Psoas muscle (tissue), 8 donors: Measurements from ENCODE around the gene GREB1L. TPM values are rescaled to one million over a fixed set of nuclear protein-coding genes. Genes with fewer than 3 reads are reported as not detected.

Experiments used
- ATAC-seq, 4 donors: fragments of 200-7000 bp; cut with Tn5 transposase; one replicate each; pipeline ENCODE4 v1.9.1; 2020; ENCODE audit warnings: moderate library complexity in 3 of 4, mild to moderate bottlenecking in 2 of 4
- DNase-seq, 2 donors: peaks; one replicate each; pipeline ENCODE4 v3.0.0-alpha.2; 2020
- H3K27ac ChIP-seq: fragments of 200-600 bp; one replicate; pipeline ENCODE4 v1.8.0; 2022
- H3K27me3 ChIP-seq, 3 donors: fragments of 200-600 bp in 1 of 3; one replicate each; pipeline versions ENCODE4 v1.6.1 to v1.8.0; 2013 to 2022; ENCODE audit warnings: low read length in 2 of 3, mild to moderate bottlenecking in 2 of 3, moderate library complexity in 1 of 3; ENCODE audit not compliant: insufficient read depth in 3 of 3
- H3K36me3 ChIP-seq, 2 donors: fragments of 200-600 bp in 1 of 2; one replicate each; pipeline versions ENCODE4 v1.6.1 to v1.8.0; 2013 to 2022; ENCODE audit warnings: low read depth in 1 of 2, mild to moderate bottlenecking in 1 of 2, moderate library complexity in 1 of 2; ENCODE audit not compliant: insufficient read depth in 1 of 2
- H3K4me1 ChIP-seq: fragments of 200-600 bp; one replicate; pipeline ENCODE4 v1.8.0; 2022
- H3K4me3 ChIP-seq: fragments of 200-600 bp; one replicate; pipeline ENCODE4 v1.8.0; 2022; ENCODE audit warnings: mild to moderate bottlenecking
- H3K9me3 ChIP-seq: fragments of 200-600 bp; one replicate; pipeline ENCODE4 v1.8.0; 2022
- WGBS, 3 donors: extraction: QIAGEN DNeasy Blood & Tissue Kit; methylation state at CpG; one replicate each; pipeline versions ENCODE4 v1.1.6 to v1.1.7; 2013; 5-methylcytosine and 5-hydroxymethylcytosine counted together
- intact Hi-C, 2 donors: fragments of 100-400 bp; cut with DNase I; formaldehyde crosslinking; loops; one replicate each; pipeline versions ENCODE4 v1.11.0 to v1.14.2; 2022
- polyA plus RNA-seq, 3 donors: library from polyadenylated mRNA; stranded (reverse); fragments of 200-250 nt; gene quantifications; one replicate each; pipeline ENCODE4 v1.2.3, GENCODE V29; 2013
- total RNA-seq, 4 donors: library from RNA; stranded (reverse); fragmentation: NEBNext Ultra II Directional in 2 of 4; extraction: Animal tissue kit (Norgen Biotek cat#: 25700) in 2 of 4; gene quantifications; one replicate each; pipeline versions ENCODE4 v1.2.1 to v1.2.4, GENCODE V29; 2021 to 2023
- TF ChIP-seq, protein P1 (sequence below): fragments of 200-600 bp; IDR thresholded peaks from one replicate; pipeline ENCODE4 v1.8.0; 2022; ENCODE audit warnings: antibody characterized with exemption
- donor health status: healthy with polysubstance abuse.
- donor health status: DM: no; HTN: no; CAD: no; lungs with moderate emphysema.
- donor health status: Bipolar disorder and iron deficiency.
- donor health status: healthy.
- donor health status: DM: yes; HTN: yes; CAD: no.
- donor health status: DM: no; HTN: no; CAD: no.
- donor health status: DM: no; HTN: no; CAD: no.
- donor health status: DM: yes; HTN: yes; CAD: no.

The GREB1L gene
- total and polyA plus RNA-seq, 7 donors = 0.59 to 11.3 (median 8.9) TPM

DNA sequence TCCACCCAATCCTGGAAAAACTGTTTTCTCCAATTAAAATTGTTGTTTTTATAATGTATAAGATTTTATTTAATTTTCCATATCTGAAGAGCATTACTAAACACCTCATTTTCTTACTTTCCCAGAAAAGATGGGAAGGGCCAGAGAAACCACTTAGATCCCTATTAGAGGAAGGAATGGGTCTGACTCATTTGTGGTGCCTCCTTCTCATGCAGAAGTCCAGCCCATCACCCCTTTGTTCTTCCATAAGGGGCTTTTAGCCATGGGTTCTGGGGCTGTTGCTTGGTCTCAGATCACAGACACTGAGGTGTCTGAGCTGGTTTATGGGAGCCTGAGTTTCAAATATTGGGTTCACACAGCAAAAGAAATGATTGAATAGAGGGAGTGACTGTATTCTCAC, 206.3 kb downstream of the GREB1L start:
- Histone ChIP-seq H3K36me3 (peaks cover 0 to 9% of the 10 kb centered on the region in 2 donors), H3K4me1 (peaks cover 52% of the 10 kb centered on the region), H3K4me3 (peak overlapping the region; percentile 67), H3K27me3 (no peaks in the 10 kb centered on the region), H3K27ac (peak overlapping the region; percentile 85), H3K9me3 (no peaks in the 10 kb centered on the region)
- TF ChIP-seq, protein P1, sequence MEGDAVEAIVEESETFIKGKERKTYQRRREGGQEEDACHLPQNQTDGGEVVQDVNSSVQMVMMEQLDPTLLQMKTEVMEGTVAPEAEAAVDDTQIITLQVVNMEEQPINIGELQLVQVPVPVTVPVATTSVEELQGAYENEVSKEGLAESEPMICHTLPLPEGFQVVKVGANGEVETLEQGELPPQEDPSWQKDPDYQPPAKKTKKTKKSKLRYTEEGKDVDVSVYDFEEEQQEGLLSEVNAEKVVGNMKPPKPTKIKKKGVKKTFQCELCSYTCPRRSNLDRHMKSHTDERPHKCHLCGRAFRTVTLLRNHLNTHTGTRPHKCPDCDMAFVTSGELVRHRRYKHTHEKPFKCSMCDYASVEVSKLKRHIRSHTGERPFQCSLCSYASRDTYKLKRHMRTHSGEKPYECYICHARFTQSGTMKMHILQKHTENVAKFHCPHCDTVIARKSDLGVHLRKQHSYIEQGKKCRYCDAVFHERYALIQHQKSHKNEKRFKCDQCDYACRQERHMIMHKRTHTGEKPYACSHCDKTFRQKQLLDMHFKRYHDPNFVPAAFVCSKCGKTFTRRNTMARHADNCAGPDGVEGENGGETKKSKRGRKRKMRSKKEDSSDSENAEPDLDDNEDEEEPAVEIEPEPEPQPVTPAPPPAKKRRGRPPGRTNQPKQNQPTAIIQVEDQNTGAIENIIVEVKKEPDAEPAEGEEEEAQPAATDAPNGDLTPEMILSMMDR = no peak
- no peak for DNase-seq
- ATAC-seq = no peak
- intact Hi-C loops = loop anchor here in 1 of 2 donors (10.0 kb wide), 1 partner anchor 203 kb away; the partner anchor contains the start of gene GREB1L

DNA sequence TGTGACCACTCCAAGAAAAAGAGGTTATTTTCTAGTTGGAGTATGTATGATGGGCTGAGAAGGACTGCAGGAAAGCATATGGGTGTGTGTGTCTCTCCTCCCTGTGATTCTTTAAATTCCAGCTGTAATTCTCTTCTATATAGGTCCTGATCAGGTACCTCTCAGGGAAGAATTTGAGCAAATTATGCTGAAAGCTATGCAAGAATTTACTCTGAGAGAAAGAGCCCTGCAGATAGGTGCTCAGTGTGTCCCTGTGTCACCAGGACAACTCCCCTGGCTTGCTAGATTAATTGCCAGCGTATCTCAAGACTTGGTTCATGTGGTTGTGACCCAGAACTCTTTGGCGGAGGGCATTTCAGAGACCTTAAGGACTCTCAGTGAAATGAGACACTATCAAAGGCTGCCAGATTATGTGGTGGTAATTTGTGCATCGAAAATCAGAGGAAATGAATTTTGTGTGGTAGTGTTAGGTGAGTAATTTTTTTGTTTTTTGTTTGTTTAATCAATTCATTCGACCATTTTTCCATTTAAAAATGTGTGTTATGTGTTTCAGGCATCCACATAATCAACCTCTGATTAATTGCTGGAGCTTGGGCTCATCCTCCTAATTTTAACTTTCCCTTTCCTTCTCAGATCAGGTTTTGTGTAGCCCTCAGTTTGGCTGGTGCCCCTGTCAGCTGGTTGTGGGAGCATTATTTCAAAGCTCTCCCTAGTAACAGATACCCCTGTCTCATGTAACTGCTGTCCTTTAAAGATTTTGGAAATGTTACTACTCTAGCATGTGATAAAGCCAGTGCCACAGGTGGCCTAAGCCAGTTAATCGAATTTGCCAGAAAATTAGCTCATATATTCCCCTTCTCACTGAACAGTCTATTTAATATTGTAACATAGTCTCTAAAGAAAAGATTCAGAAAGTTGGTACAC, 207.6 kb downstream of the GREB1L start:
- peak overlapping the region; percentile 85 for H3K27ac ChIP-seq

DNA sequence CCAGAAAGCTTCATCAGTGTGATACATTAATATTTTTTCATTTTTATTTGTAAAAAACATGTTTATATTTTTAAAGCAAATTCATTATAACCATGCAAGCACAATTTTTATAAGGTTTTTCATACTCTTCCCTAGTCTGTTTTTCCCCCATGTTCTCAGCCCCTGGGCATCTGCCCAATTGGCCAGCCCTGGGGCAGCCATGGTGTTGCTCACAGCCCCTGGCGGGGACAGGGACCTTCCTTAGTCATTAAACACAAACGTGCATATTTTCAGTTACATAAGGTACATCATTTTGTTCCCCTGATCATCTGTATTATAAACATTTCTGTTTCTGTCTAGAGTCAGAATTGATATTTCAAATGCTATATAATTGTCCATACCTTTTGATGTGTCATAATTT, 208.5 kb downstream of the GREB1L start:
- Histone ChIP-seq H3K4me3 (peak overlapping the region; percentile 67), H3K9me3 (no peaks in the 10 kb centered on the region), H3K27ac (peak overlapping the region; percentile 85), H3K27me3 (no peaks in the 10 kb centered on the region), H3K4me1 (peaks cover 43% of the 10 kb centered on the region), H3K36me3 (no peaks in the 10 kb centered on the region)
- DNase-seq = peak in 1 of 2 donors; percentile 74
- TF ChIP-seq, protein P1 = no peak
- ATAC-seq = peak; percentile 49 to 75 (median 58)
- 14 to 42% (median 31%) methylated on average over 2 of the region's 2 CpGs for WGBS, 3 donors
- intact Hi-C loops = loop anchor here in 1 of 2 donors (2.0 to 10.0 kb wide), 2 partner anchors 34 to 374 kb away; no protein-coding TSS in a partner anchor

More for the DNA sequence above, 207.6 kb downstream of the GREB1L start:
- peak; percentile 68 to 84 (median 74) for ATAC-seq
- Histone ChIP-seq H3K27me3 (no peaks in the 10 kb centered on the region), H3K36me3 (peaks cover 0 to 4% of the 10 kb centered on the region in 2 donors), H3K4me3 (peak overlapping the region; percentile 67), H3K4me1 (peaks cover 49% of the 10 kb centered on the region), H3K9me3 (no peaks in the 10 kb centered on the region)
- WGBS, 3 donors = 20 to 36% (median 23%) methylated on average over 5 of the region's 5 CpGs
- TF ChIP-seq, protein P1 = no peak
- DNase-seq = peak; percentile 37 to 68
- intact Hi-C loops = loop anchor here in 1 of 2 donors (2.0 to 10.0 kb wide), 3 partner anchors 35 to 375 kb away; partner anchors contain the start of gene GREB1L

DNA sequence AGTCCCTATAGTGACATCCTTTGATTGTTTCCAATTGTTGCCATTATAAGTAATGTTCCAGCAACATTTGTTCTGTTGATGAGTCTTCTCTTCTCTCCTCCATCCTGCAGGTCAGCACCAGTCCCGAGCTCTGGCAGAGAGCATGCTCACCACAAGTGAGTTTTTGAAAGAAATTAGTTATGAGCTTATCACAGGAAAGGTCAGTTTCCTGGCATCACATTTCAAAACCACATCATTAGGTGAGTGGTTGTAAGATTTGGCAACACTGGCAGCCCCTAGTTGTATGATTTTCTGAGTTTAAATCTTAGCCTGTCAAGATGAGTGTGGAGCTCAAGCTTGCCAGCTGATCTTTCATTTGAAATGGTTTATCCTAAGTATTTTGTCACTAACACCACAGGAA, 208.9 kb downstream of the GREB1L start:
- Histone ChIP-seq H3K4me3 (peak overlapping the region; percentile 67), H3K4me1 (peaks cover 40% of the 10 kb centered on the region), H3K27me3 (no peaks in the 10 kb centered on the region), H3K9me3 (no peaks in the 10 kb centered on the region), H3K27ac (peak overlapping the region; percentile 85), H3K36me3 (no peaks in the 10 kb centered on the region)
- no peak for DNase-seq
- peak in 3 of 4 donors; percentile 16 to 46 (median 17) for ATAC-seq
- TF ChIP-seq, protein P1 = no peak
- intact Hi-C loops = loop anchor here in 1 of 2 donors (2.0 to 10.0 kb wide), 2 partner anchors 34 to 374 kb away; no protein-coding TSS in a partner anchor
- 10 to 36% (median 16%) methylated on average over 1 of the region's 1 CpG for WGBS, 3 donors
